Gastroesophageal sphincter (tissue), 4 donors: Measurements from ENCODE around the gene USP15. TPM values are rescaled to one million over a fixed set of nuclear protein-coding genes. Genes with fewer than 3 reads are reported as not detected.

Source experiments
- ATAC-seq: fragments of 150-250 bp; one replicate; pipeline ENCODE4 v1.9.1; 2016; ENCODE audit warnings: mild to moderate bottlenecking, moderate library complexity
- H3K27ac ChIP-seq, 4 donors: fragments of 200-600 bp; sonication (generic) in 3 of 4; 1 replicate in 3 of 4; 2 replicates in 1 of 4; pipeline ENCODE4 v1.5.1; 2016 to 2019
- H3K27me3 ChIP-seq: fragments of 200-600 bp; sonication (generic); one replicate; pipeline ENCODE4 v1.5.1; 2019
- H3K36me3 ChIP-seq, 2 donors: fragments of 200-600 bp; sonication (generic); one replicate each; pipeline ENCODE4 v1.5.1; 2019; ENCODE audit warnings: control low read depth in 1 of 2
- H3K4me1 ChIP-seq, 3 donors: fragments of 200-600 bp; sonication (generic); 1 replicate in 2 of 3; 2 replicates in 1 of 3; pipeline ENCODE4 v1.5.1; 2016 to 2019; ENCODE audit warnings: control low read depth in 2 of 3
- H3K4me3 ChIP-seq, 2 donors: fragments of 200-600 bp; sonication (generic); one replicate each; pipeline ENCODE4 v1.5.1; 2019; ENCODE audit warnings: mild to moderate bottlenecking in 1 of 2, moderate library complexity in 1 of 2
- H3K9me3 ChIP-seq, 3 donors: fragments of 200-600 bp; sonication (generic); one replicate each; pipeline ENCODE4 v1.5.1; 2017 to 2019; ENCODE audit warnings: control low read depth in 2 of 3
- EP300 ChIP-seq: sonication (generic); formaldehyde crosslinking; IDR thresholded peaks from one replicate; pipeline ENCODE4 v1.6.1; 2017; ENCODE audit warnings: antibody characterized with exemption, mild to moderate bottlenecking
- POLR2A ChIP-seq, 2 donors: fragments of 450-650 bp; IDR thresholded peaks; one replicate each; pipeline ENCODE4 v1.6.1; 2017; ENCODE audit warnings: antibody characterized with exemption in 2 of 2, mild to moderate bottlenecking in 2 of 2, moderate library complexity in 1 of 2
- POLR2AphosphoS5 ChIP-seq: sonication (generic); formaldehyde crosslinking; IDR thresholded peaks from one replicate; pipeline ENCODE4 v1.6.1; 2017; ENCODE audit warnings: antibody characterized with exemption
- whole genome bisulfite sequencing, 2 donors: methylation state at CpG; one replicate each; pipeline ENCODE4 v1.1.5; 2018; ENCODE audit warnings: low coverage in 1 of 2; 5-methylcytosine and 5-hydroxymethylcytosine counted together
- total RNA-seq, 4 donors: library from RNA; depleted of rRNA; stranded (reverse); fragments of >200 nt; gene quantifications; one replicate each; pipeline ENCODE4 v1.1.0, GENCODE V29; 2016
- TF ChIP-seq, protein P1 (sequence below), 4 experiments: fragments of 200-600 bp in 2 of 4; fragments of 450-650 bp in 2 of 4; sonication (generic) in 1 of 4; IDR thresholded peaks; one replicate each; pipeline ENCODE4 v1.5.1; 2017 to 2019; ENCODE audit warnings: antibody characterized with exemption in 4 of 4, mild to moderate bottlenecking in 2 of 4, moderate library complexity in 2 of 4

Gene USP15
- total RNA-seq, 4 donors from 2014 or later = 33.6 to 84.8 (median 70.0) TPM

DNA sequence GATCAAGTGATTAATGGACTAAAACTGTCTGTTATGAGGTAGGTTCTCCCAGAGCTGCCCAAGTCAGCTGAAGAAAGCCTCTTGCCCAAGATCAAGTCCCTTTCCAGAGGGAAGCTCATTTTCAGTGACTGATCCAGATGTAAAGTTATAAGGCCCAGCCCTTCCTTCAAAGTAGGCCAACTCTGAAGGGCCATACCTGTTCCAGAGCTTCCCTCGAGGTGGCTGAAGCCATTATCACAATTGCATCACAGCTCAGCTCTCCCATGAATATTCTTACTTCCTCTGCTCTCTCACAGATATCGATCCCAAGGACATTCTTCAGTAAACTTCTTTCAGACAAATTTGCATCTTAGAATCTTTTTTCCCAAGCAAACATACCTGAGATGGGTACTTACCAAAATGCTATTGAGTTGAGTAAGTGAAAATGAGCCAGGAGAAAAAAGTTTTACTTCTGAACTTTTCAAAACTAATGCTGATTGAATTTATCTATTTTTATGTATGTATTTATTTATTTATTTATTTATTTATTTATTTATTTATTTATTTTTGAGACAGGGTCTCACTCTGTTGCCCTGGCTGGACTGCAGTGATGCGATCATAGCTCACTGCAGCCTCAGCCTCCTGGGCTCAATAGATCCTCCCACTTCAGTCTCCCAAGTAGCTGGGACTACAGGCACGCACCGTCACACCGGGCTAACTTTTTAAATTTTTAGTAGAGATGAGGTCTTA, 42.6 kb upstream of the USP15 start:
- no peak overlapping the region for H3K27ac ChIP-seq
- ATAC-seq = no peak
- no peaks in the 10 kb centered on the region for H3K9me3 ChIP-seq
- no peaks in the 10 kb centered on the region for H3K27me3 ChIP-seq
- no peaks in the 10 kb centered on the region for H3K4me1 ChIP-seq
- TF ChIP-seq, protein P1, sequence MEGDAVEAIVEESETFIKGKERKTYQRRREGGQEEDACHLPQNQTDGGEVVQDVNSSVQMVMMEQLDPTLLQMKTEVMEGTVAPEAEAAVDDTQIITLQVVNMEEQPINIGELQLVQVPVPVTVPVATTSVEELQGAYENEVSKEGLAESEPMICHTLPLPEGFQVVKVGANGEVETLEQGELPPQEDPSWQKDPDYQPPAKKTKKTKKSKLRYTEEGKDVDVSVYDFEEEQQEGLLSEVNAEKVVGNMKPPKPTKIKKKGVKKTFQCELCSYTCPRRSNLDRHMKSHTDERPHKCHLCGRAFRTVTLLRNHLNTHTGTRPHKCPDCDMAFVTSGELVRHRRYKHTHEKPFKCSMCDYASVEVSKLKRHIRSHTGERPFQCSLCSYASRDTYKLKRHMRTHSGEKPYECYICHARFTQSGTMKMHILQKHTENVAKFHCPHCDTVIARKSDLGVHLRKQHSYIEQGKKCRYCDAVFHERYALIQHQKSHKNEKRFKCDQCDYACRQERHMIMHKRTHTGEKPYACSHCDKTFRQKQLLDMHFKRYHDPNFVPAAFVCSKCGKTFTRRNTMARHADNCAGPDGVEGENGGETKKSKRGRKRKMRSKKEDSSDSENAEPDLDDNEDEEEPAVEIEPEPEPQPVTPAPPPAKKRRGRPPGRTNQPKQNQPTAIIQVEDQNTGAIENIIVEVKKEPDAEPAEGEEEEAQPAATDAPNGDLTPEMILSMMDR (IDR thresholded peaks at IDR 0.05) = no peak
- TF ChIP-seq POLR2A (IDR thresholded peaks at IDR 0.05) (no peak), EP300 (no peak), POLR2AphosphoS5 (no peak)
- WGBS, 2 donors = 92 to 100% methylated on average over 2 to 6 of the region's 6 CpGs
- H3K4me3 ChIP-seq = no peak overlapping the region
- H3K36me3 ChIP-seq = no peaks in the 10 kb centered on the region

DNA sequence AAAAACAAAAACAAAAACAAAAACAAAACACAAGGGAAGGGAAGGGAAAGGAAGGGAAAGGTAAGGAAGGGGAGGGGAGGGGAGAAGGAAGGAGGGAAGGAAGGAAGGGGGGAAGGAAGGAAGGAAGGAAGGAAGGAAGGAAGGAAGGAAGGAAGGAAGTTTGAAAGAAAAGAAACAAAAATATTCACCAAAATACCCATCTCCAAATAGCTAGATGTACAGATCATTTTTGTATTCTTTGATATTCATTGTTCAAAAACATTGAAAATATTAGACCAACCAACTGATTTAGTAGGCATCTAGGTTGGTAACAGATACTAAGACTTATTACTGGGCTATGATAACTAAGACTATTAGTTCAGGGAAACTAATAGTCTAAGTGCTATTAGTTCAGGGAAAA, 39.1 kb upstream of the USP15 start:
- Histone ChIP-seq H3K36me3 (no peaks in the 10 kb centered on the region), H3K9me3 (no peaks in the 10 kb centered on the region), H3K27me3 (no peaks in the 10 kb centered on the region), H3K4me1 (no peaks in the 10 kb centered on the region), H3K27ac (no peak overlapping the region), H3K4me3 (no peak overlapping the region)
- TF ChIP-seq POLR2A (IDR thresholded peaks at IDR 0.05) (no peak), POLR2AphosphoS5 (no peak), EP300 (no peak)
- TF ChIP-seq, protein P1 (IDR thresholded peaks at IDR 0.05) = no peak
- ATAC-seq = no peak

- H3K27me3 ChIP-seq = no peaks in the 10 kb centered on the region
- H3K36me3 ChIP-seq = no peaks in the 10 kb centered on the region
- H3K9me3 ChIP-seq = no peaks in the 10 kb centered on the region
- H3K27ac ChIP-seq = no peak overlapping the region
- WGBS, 2 donors = 80 to 100% methylated on average over 3 of the region's 3 CpGs
- no peak for ATAC-seq
- TF ChIP-seq EP300 = no peak
- TF ChIP-seq, protein P1 (IDR thresholded peaks at IDR 0.05) = no peak
- TF ChIP-seq POLR2AphosphoS5 = no peak
- TF ChIP-seq POLR2A (IDR thresholded peaks at IDR 0.05) = no peak
- no peak overlapping the region for H3K4me3 ChIP-seq
- H3K4me1 ChIP-seq = no peaks in the 10 kb centered on the region
These were observed 35.6 kb upstream of the USP15 start for GRCh38 chr12:62224601-62225000.

DNA sequence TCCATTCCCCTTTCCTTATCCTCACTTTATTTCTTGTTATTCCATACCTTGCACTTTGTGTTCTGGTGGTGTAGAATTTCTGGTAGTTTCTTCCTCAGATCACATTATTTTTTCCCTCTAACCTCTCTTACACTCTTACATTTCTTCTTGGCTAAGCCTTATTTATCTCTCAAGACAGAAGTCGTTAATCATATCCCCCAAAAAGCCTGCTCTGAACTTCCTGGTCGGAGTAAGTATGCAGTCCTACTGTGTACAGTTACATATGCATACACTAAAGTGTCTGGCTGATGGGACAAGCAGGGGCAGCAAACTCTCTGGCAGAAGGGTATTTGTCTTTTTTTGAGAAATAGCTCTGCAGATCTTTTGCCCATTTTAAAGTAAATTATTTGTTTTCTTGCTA, 33.1 kb upstream of the USP15 start:
- H3K36me3 ChIP-seq = no peaks in the 10 kb centered on the region
- no peaks in the 10 kb centered on the region for H3K27me3 ChIP-seq
- TF ChIP-seq POLR2AphosphoS5 = no peak
- no peak for TF ChIP-seq POLR2A (IDR thresholded peaks at IDR 0.05)
- TF ChIP-seq EP300 = no peak
- TF ChIP-seq, protein P1 (IDR thresholded peaks at IDR 0.05) = no peak
- 54 to 63% methylated on average over 2 of the region's 2 CpGs for WGBS, 2 donors
- ATAC-seq = no peak
- H3K27ac ChIP-seq = no peak overlapping the region
- H3K9me3 ChIP-seq = no peaks in the 10 kb centered on the region
- H3K4me3 ChIP-seq = no peak overlapping the region
- no peaks in the 10 kb centered on the region for H3K4me1 ChIP-seq

GRCh38 chr12:62230652-62231051, 29.6 kb upstream of the USP15 start:
- 83 to 94% methylated on average over 1 to 2 of the region's 2 CpGs for WGBS, 2 donors
- TF ChIP-seq, protein P1 (IDR thresholded peaks at IDR 0.05) = no peak
- TF ChIP-seq POLR2A (IDR thresholded peaks at IDR 0.05) (no peak), POLR2AphosphoS5 (no peak)

More at GRCh38 chr12:62230652-62231051, 29.6 kb upstream of the USP15 start:
- H3K4me3 ChIP-seq = no peak overlapping the region
- no peaks in the 10 kb centered on the region for H3K9me3 ChIP-seq
- H3K27me3 ChIP-seq = no peaks in the 10 kb centered on the region
- no peak overlapping the region for H3K27ac ChIP-seq
- no peaks in the 10 kb centered on the region for H3K36me3 ChIP-seq
- H3K4me1 ChIP-seq = no peaks in the 10 kb centered on the region
- ATAC-seq = no peak
